Transverse colon (tissue), 4 donors: ENCODE measurements around the gene PPP1R27. TPM values are rescaled to one million over a fixed set of nuclear protein-coding genes. Genes with fewer than 3 reads are reported as not detected.

Source experiments
- DNase-seq: peaks from one replicate; pipeline ENCODE4 v3.0.0-alpha.2; 2019
- H3K27ac ChIP-seq, 4 donors: fragments of 200-600 bp; sonication (generic); 2 replicates each; pipeline ENCODE4 v1.5.1; 2016 to 2018; ENCODE audit warnings: inconsistent platforms in 4 of 4
- H3K27me3 ChIP-seq: fragments of 200-600 bp; sonication (generic); 2 replicates; pipeline ENCODE4 v1.5.1; 2017; ENCODE audit warnings: inconsistent platforms
- H3K36me3 ChIP-seq, 4 donors: fragments of 200-600 bp; sonication (generic); 2 replicates each; pipeline ENCODE4 v1.5.1; 2017 to 2019; ENCODE audit warnings: inconsistent platforms in 4 of 4
- H3K4me1 ChIP-seq, 4 donors: fragments of 200-600 bp; sonication (generic); 2 replicates each; pipeline ENCODE4 v1.5.1; 2017 to 2020; ENCODE audit warnings: inconsistent platforms in 4 of 4
- H3K4me3 ChIP-seq, 4 donors: fragments of 200-600 bp; sonication (generic); 1 replicate in 1 of 4; 2 replicates in 3 of 4; pipeline versions ENCODE4 v1.5.1 to v1.6.1; 2017 to 2019; ENCODE audit warnings: inconsistent platforms in 4 of 4
- H3K9me3 ChIP-seq, 2 donors: fragments of 200-600 bp; sonication (generic); 2 replicates each; pipeline ENCODE4 v1.5.1; 2017 to 2019; ENCODE audit warnings: inconsistent platforms in 2 of 2
- EP300 ChIP-seq: sonication (generic); formaldehyde crosslinking; IDR thresholded peaks from one replicate; pipeline ENCODE4 v1.6.1; 2017; ENCODE audit warnings: antibody characterized with exemption, low read depth
- POLR2A ChIP-seq: fragments of 450-650 bp; IDR thresholded peaks from one replicate; pipeline ENCODE4 v1.6.1; 2016; ENCODE audit warnings: antibody characterized with exemption, mild to moderate bottlenecking, moderate library complexity
- POLR2AphosphoS5 ChIP-seq, 3 donors: sonication (generic); formaldehyde crosslinking; IDR thresholded peaks; one replicate each; pipeline ENCODE4 v1.6.1; 2016; ENCODE audit warnings: antibody characterized with exemption in 3 of 3
- WGBS, 2 donors: methylation state at CpG; one replicate each; pipeline ENCODE4 v1.1.5; 2018; ENCODE audit warnings: low coverage in 1 of 2; 5-methylcytosine and 5-hydroxymethylcytosine counted together
- in situ Hi-C, 4 donors: fragments of 200-750 bp; cut with MboI; loops; one replicate each; pipeline versions ENCODE4 v1.15.0 to v1.15.1; 2017; ENCODE audit warnings: low sequenced_read_pairs in 3 of 4, low pct_ligation_motif_present in 1 of 4, low pct_unique_long_range_greater_than_20kb in 1 of 4
- intact Hi-C: fragments of 100-400 bp; cut with DNase I; formaldehyde crosslinking; loops from one replicate; pipeline ENCODE4 v1.15.1; 2023; ENCODE audit warnings: low total_unique reads
- total RNA-seq, 4 donors: library from RNA; depleted of rRNA; stranded (reverse); fragments of >200 nt; gene quantifications; one replicate each; pipeline ENCODE4 v1.1.0, GENCODE V29; 2016
- TF ChIP-seq, protein P1 (sequence below), 5 experiments: fragments of 200-600 bp in 3 of 5; fragments of 450-650 bp in 2 of 5; sonication (generic) in 3 of 5; IDR thresholded peaks; 1 replicate in 2 of 5; 2 replicates in 3 of 5; pipeline ENCODE4 v1.5.1; 2016 to 2017; ENCODE audit warnings: antibody characterized with exemption in 5 of 5, inconsistent platforms in 3 of 5, mild to moderate bottlenecking in 2 of 5, moderate library complexity in 1 of 5

PPP1R27 gene
- total RNA-seq, 4 donors from 2014 or later, result 0.68 TPM; not detected in 3

DNA sequence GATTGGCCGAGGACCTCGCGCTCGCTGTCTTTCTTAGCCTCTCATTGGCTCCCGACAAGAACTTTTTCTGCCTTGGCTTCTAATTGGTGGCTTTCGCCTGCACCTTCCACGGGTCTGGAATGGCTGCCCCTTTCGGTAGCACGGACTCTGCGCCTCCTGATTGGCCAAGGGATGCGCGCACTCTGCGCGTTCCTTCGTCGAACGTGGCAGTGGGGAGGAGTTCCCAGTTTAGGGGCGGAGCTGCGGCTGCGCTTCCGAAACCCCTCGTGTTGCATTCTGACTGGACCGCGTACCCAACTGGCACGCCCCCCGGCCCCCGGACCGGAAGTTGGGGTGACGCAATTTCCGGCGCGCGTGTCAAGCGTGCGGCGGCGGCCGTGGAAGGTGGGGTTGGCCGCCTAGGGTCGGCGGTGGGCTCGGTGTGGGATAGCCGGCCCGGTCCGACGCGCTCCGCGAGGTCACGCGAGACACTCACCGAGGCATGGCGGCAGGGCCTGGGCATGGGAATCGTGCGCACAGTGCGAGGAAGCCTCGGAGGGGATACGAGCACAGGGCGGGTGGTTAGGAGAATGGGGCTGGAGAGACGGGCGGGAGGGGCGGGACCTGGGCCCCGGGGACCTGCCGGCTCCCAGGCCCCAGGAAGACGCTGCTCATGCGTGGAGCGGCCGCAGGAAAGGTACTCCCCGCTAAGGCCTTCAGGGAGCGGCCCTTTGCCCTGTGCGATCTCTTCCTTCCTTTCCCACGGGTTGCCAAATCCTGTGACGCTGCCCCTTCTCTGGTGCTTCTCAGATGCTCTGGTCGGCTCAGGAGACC is 26.1 kb upstream of the PPP1R27 start:
- Histone ChIP-seq H3K9me3 (no peaks in the 10 kb centered on the region), H3K36me3 (no peaks in the 10 kb centered on the region), H3K27me3 (no peaks in the 10 kb centered on the region), H3K4me3 (peak overlapping the region; percentile 72 to 81 (median 78)), H3K27ac (peak overlapping the region; percentile 96 to 97 (median 97)), H3K4me1 (peaks cover 23 to 80% (median 52%) of the 10 kb centered on the region in 4 donors)
- peak; percentile 99 for DNase-seq
- 0% methylated on average over 68 of the region's 74 CpGs; no CpG with 5 or more reads in 1 of the 2 donors for WGBS, 2 donors
- no peak for TF ChIP-seq EP300
- TF ChIP-seq, protein P1, sequence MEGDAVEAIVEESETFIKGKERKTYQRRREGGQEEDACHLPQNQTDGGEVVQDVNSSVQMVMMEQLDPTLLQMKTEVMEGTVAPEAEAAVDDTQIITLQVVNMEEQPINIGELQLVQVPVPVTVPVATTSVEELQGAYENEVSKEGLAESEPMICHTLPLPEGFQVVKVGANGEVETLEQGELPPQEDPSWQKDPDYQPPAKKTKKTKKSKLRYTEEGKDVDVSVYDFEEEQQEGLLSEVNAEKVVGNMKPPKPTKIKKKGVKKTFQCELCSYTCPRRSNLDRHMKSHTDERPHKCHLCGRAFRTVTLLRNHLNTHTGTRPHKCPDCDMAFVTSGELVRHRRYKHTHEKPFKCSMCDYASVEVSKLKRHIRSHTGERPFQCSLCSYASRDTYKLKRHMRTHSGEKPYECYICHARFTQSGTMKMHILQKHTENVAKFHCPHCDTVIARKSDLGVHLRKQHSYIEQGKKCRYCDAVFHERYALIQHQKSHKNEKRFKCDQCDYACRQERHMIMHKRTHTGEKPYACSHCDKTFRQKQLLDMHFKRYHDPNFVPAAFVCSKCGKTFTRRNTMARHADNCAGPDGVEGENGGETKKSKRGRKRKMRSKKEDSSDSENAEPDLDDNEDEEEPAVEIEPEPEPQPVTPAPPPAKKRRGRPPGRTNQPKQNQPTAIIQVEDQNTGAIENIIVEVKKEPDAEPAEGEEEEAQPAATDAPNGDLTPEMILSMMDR (IDR thresholded peaks at IDR 0.05), result peak in 3 of 5 experiments; percentile 5 to 50 (median 6)
- peak; percentile 97 for TF ChIP-seq POLR2A
- TF ChIP-seq POLR2AphosphoS5 (IDR thresholded peaks at IDR 0.05), result peak; percentile 99
- intact Hi-C loops (no loop called here), in situ Hi-C loops (no loop called here)

- peaks cover 0 to 4% (median under 1%) of the 10 kb centered on the region in 4 donors for H3K36me3 ChIP-seq
- WGBS, 2 donors, result 0% methylated on average over 14 to 50 of the region's 95 CpGs
- H3K4me1 ChIP-seq, result peaks cover 19 to 79% (median 45%) of the 10 kb centered on the region in 4 donors
- H3K27ac ChIP-seq, result peak within 1 kb of the TSS; percentile 97 to 99 (median 98)
- in situ Hi-C loops (no loop called here), intact Hi-C loops (no loop called here)
- no peaks in the 10 kb centered on the region for H3K9me3 ChIP-seq
- peak; percentile 33 for DNase-seq
- TF ChIP-seq, protein P1 (IDR thresholded peaks at IDR 0.05), result no peak
- TF ChIP-seq POLR2AphosphoS5 (IDR thresholded peaks at IDR 0.05) (peak; percentile 73 to 95 (median 94)), EP300 (no peak), POLR2A (peak; percentile 76)
- H3K27me3 ChIP-seq, result no peaks in the 10 kb centered on the region
- H3K4me3 ChIP-seq, result peak within 1 kb of the TSS; percentile 80 to 96 (median 92)
Observed at GRCh38 chr17:81859906-81860755, 25.3 kb upstream of the PPP1R27 start, which contains the start of gene P4HB. TSS of gene P4HB (minus strand) at chr17:81860535. CDS start at chr17:81860471, 64 bp downstream.

DNA sequence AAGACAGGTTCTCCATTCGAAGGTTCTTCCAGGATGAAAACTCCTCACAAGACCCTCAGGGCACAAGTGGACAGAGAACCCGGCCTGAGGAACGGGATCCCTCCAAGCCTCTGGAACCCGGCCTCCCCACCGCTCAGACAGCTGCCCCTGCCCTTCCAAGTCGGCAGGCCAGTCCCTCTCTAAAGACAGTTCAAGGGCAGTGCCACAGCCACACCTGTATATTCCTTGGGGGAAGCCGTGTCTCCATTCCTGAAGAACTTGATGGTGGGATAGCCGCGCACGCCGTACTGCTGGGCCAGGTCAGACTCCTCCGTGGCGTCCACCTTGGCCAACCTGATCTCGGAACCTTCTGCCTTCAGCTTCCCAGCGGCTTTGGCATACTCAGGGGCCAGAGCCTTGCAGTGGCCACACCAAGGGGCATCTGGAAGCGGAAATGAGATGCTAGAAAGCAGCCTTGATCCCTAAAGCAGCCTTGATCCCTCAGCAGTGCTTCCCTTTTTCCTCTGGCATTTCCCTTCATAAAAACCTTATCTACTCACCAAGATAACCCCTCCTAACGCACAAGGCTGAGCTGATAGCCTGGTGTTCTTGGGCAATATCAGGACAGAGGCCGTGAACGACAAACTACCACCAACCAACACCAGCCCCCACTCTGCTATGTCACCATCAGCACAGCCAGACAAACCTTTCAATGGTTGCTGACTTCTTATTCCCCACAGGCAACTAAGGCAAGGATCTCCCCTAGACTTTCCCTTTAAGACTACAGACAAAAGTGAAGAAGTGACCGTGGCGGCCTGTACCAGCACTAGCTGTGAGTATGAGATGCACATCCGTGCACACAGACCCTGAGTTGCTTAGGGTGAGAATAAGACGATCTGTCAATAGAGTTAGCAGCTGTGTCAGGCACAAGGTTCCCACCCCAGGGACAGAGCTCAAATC is 24.4 kb upstream of the PPP1R27 start:
- TF ChIP-seq POLR2AphosphoS5 (IDR thresholded peaks at IDR 0.05), result no peak
- TF ChIP-seq, protein P1 (IDR thresholded peaks at IDR 0.05), result no peak
- no peak for TF ChIP-seq POLR2A
- no peak for TF ChIP-seq EP300
- H3K4me1 ChIP-seq, result peaks cover 18 to 72% (median 42%) of the 10 kb centered on the region in 4 donors
- in situ Hi-C loops, result no loop called here
- no peak for DNase-seq
- intact Hi-C loops, result no loop called here
- H3K36me3 ChIP-seq, result peaks cover 0 to 12% (median 4%) of the 10 kb centered on the region in 4 donors
- peak overlapping the region; percentile 92 to 99 (median 98) for H3K27ac ChIP-seq
- H3K9me3 ChIP-seq, result no peaks in the 10 kb centered on the region
- 53% methylated on average over 23 of the region's 23 CpGs; no CpG with 5 or more reads in 1 of the 2 donors for WGBS, 2 donors
- peak overlapping the region; percentile 80 to 96 (median 92) for H3K4me3 ChIP-seq
- H3K27me3 ChIP-seq, result no peaks in the 10 kb centered on the region
